Glutamatergic neuron (in vitro differentiated cells): ENCODE data around the gene CACNA1C. TPM values are rescaled to one million over a fixed set of nuclear protein-coding genes. Genes with fewer than 3 reads are reported as not detected.

Experiments
- DNase-seq: peaks from one replicate; pipeline ENCODE4 v3.0.0; 2022
- H3K27ac Mint-ChIP-seq: one replicate; pipeline ENCODE4 v1.8.0; 2020; ENCODE audit warnings: mild to moderate bottlenecking, mixed read lengths, inconsistent platforms; ENCODE audit not compliant: unreplicated experiment
- H3K27me3 Mint-ChIP-seq: one replicate; pipeline ENCODE4 v1.8.0; 2020; ENCODE audit warnings: mild to moderate bottlenecking, moderate library complexity, mixed read lengths, inconsistent platforms; ENCODE audit not compliant: unreplicated experiment
- H3K36me3 Mint-ChIP-seq: one replicate; pipeline ENCODE4 v1.8.0; 2020; ENCODE audit warnings: mild to moderate bottlenecking, mixed read lengths, inconsistent platforms; ENCODE audit not compliant: unreplicated experiment
- H3K4me1 Mint-ChIP-seq: one replicate; pipeline ENCODE4 v1.8.0; 2020; ENCODE audit warnings: mild to moderate bottlenecking, low read depth, mixed read lengths, inconsistent platforms; ENCODE audit not compliant: unreplicated experiment
- H3K4me3 Mint-ChIP-seq: one replicate; pipeline ENCODE4 v1.8.0; 2020; ENCODE audit warnings: mild to moderate bottlenecking, mixed read lengths, inconsistent platforms; ENCODE audit not compliant: unreplicated experiment
- H3K9me3 Mint-ChIP-seq: one replicate; pipeline ENCODE4 v1.8.0; 2020; ENCODE audit warnings: mild to moderate bottlenecking, moderate library complexity, mixed read lengths, inconsistent platforms; ENCODE audit not compliant: unreplicated experiment
- total RNA-seq: library from RNA; stranded (reverse); fragmentation: NEBNext Ultra II Directional; extraction: Animal tissue kit (Norgen Biotek cat#: 25700); gene quantifications from one replicate; pipeline ENCODE4 v1.2.1, GENCODE V29; 2021; ENCODE audit not compliant: unreplicated experiment
- TF ChIP-seq, protein P1 (sequence below): fragments of 200-600 bp; sonication (generic); IDR thresholded peaks from one replicate; pipeline ENCODE4 v1.5.0; 2021; ENCODE audit not compliant: partially characterized antibody, unreplicated experiment

Gene CACNA1C
- total RNA-seq, 1 donor from 2014 or later = 11.0 TPM

- Mint-ChIP-seq H3K4me3 (no peak overlapping the region), H3K4me1 (no peaks in the 10 kb centered on the region), H3K36me3 (peaks cover 8% of the 10 kb centered on the region), H3K27ac (no peak overlapping the region), H3K27me3 (peaks cover 5% of the 10 kb centered on the region), H3K9me3 (peaks cover 4% of the 10 kb centered on the region)
- TF ChIP-seq, protein P1, sequence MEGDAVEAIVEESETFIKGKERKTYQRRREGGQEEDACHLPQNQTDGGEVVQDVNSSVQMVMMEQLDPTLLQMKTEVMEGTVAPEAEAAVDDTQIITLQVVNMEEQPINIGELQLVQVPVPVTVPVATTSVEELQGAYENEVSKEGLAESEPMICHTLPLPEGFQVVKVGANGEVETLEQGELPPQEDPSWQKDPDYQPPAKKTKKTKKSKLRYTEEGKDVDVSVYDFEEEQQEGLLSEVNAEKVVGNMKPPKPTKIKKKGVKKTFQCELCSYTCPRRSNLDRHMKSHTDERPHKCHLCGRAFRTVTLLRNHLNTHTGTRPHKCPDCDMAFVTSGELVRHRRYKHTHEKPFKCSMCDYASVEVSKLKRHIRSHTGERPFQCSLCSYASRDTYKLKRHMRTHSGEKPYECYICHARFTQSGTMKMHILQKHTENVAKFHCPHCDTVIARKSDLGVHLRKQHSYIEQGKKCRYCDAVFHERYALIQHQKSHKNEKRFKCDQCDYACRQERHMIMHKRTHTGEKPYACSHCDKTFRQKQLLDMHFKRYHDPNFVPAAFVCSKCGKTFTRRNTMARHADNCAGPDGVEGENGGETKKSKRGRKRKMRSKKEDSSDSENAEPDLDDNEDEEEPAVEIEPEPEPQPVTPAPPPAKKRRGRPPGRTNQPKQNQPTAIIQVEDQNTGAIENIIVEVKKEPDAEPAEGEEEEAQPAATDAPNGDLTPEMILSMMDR = no peak
- DNase-seq = no peak
Observed at GRCh38 chr12:2224961-2225360, 172.2 kb downstream of the CACNA1C start.

- TF ChIP-seq, protein P1 = no peak
- no peaks in the 10 kb centered on the region for H3K4me1 Mint-ChIP-seq
- no peak overlapping the region for H3K27ac Mint-ChIP-seq
- H3K36me3 Mint-ChIP-seq = peaks cover 5% of the 10 kb centered on the region
- DNase-seq = no peak
- no peak overlapping the region for H3K4me3 Mint-ChIP-seq
- peaks cover 5% of the 10 kb centered on the region for H3K27me3 Mint-ChIP-seq
- H3K9me3 Mint-ChIP-seq = peaks cover 2% of the 10 kb centered on the region
Observed at GRCh38 chr12:2225696-2226095, 172.9 kb downstream of the CACNA1C start.

DNA sequence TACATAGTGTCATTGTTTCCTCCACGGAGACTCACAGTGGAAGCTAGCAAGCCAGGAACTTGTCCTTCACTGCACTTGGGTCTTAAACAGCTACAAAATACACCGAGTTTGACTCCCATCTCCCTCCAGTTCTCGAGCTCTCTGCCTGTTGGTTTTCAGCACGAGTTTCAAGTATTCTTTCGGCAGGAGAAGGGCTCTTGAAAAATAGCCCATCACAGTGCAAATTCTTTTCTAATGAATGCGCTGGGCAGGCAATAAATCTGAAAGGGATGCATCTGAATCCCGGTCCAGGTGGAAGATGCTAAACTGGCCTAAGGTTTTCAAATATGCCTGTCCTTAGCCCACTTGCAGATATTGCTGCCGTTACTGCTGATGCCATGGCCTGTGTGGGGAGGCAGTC, 173.9 kb downstream of the CACNA1C start:
- Mint-ChIP-seq H3K4me1 (no peaks in the 10 kb centered on the region), H3K27me3 (peaks cover 5% of the 10 kb centered on the region), H3K27ac (no peak overlapping the region), H3K4me3 (no peak overlapping the region), H3K9me3 (peaks cover 2% of the 10 kb centered on the region), H3K36me3 (peaks cover 5% of the 10 kb centered on the region)
- TF ChIP-seq, protein P1 = no peak
- no peak for DNase-seq

- Mint-ChIP-seq H3K9me3 (peaks cover 2% of the 10 kb centered on the region), H3K4me3 (no peak overlapping the region), H3K36me3 (peaks cover 5% of the 10 kb centered on the region), H3K27ac (no peak overlapping the region), H3K27me3 (peaks cover 5% of the 10 kb centered on the region), H3K4me1 (no peaks in the 10 kb centered on the region)
- TF ChIP-seq, protein P1 = no peak
- DNase-seq = no peak
Observed at GRCh38 chr12:2227360-2227759, 174.6 kb downstream of the CACNA1C start.

GRCh38 chr12:2228535-2228934, 175.7 kb downstream of the CACNA1C start:
- peaks cover 5% of the 10 kb centered on the region for H3K36me3 Mint-ChIP-seq
- no peak overlapping the region for H3K4me3 Mint-ChIP-seq
- H3K4me1 Mint-ChIP-seq = no peaks in the 10 kb centered on the region
- H3K27me3 Mint-ChIP-seq = peaks cover 3% of the 10 kb centered on the region
- H3K9me3 Mint-ChIP-seq = peaks cover 2% of the 10 kb centered on the region
- no peak overlapping the region for H3K27ac Mint-ChIP-seq
- TF ChIP-seq, protein P1 = no peak
- DNase-seq = no peak
